ENCODE data around the gene PSMG1. TPM values are rescaled to one million over a fixed set of nuclear protein-coding genes. Genes with fewer than 3 reads are reported as not detected.
A peak's percentile ranks its signal among the peaks of the same experiment; 100 is the strongest.

PSMG1 gene
- total RNA-seq, 1 donor from 2014 or later, result 85.2 TPM

- no peaks in the 10 kb centered on the region for H3K9me3 Mint-ChIP-seq
- peaks cover 13% of the 10 kb centered on the region for H3K4me1 Mint-ChIP-seq (ENCODE audit: low read depth)
- peaks cover 64% of the 10 kb centered on the region for H3K36me3 Mint-ChIP-seq (ENCODE audit: low read depth)
- H3K4me3 Mint-ChIP-seq (ENCODE audit: low read depth), result no peak overlapping the region
- DNase-seq (ENCODE audit: low spot score), result no peak
- peak overlapping the region; percentile 66 for H3K27ac Mint-ChIP-seq
- intact Hi-C loops (cut with micrococcal nuclease), result no loop called here
- no peaks in the 10 kb centered on the region for H3K27me3 Mint-ChIP-seq (ENCODE audit: low read depth)
These were observed 25.5 kb upstream of the PSMG1 start for GRCh38 chr21:39208624-39209333.

DNA sequence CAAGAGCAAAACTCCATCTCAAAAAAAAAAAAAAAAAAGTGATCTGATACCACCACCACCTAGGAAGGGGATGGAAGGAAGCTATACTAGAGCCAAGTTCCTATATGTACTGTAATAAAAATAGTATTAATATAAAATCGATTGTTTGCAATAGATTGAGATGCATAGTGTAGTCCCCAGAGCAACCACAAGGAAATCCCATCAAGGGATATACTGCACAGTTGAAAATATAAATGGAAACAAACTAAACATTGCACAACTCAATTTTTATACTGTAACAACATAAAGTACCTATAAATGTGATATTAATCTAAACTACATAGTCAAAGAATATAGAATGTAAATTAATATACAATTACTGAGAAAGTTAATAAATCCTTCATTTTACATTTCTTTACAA lies 20.9 kb upstream of the PSMG1 start:
- H3K36me3 Mint-ChIP-seq (ENCODE audit: low read depth), result peaks cover 56% of the 10 kb centered on the region
- no peak overlapping the region for H3K4me3 Mint-ChIP-seq (ENCODE audit: low read depth)
- DNase-seq (ENCODE audit: low spot score), result no peak
- no peaks in the 10 kb centered on the region for H3K9me3 Mint-ChIP-seq
- peaks cover 7% of the 10 kb centered on the region for H3K4me1 Mint-ChIP-seq (ENCODE audit: low read depth)
- no peak overlapping the region for H3K27ac Mint-ChIP-seq
- intact Hi-C loops (cut with micrococcal nuclease), result no loop called here
- no peaks in the 10 kb centered on the region for H3K27me3 Mint-ChIP-seq (ENCODE audit: low read depth)

DNA sequence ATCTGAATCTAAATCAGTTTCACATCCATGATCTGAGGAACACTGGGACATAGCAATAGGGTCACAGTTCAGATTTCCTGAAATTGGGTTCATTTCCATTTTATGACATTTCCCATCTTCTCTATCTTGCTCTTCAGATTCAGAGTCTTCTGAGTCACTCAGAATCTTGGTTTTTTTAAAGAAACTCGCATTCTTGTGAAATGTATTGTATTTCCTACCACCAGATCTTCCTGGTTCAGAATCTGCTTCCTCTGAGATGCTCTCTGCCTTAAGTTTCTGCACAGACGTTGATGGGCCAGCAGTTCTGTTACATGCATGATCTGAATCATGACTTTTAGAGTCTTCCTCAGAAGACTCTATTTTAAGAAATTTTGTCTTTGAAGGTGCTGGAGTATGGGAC lies 15.5 kb upstream of the PSMG1 start:
- DNase-seq (ENCODE audit: low spot score), result no peak
- H3K36me3 Mint-ChIP-seq (ENCODE audit: low read depth), result peaks cover 72% of the 10 kb centered on the region
- no peak overlapping the region for H3K27ac Mint-ChIP-seq
- H3K4me3 Mint-ChIP-seq (ENCODE audit: low read depth), result no peak overlapping the region
- H3K27me3 Mint-ChIP-seq (ENCODE audit: low read depth), result no peaks in the 10 kb centered on the region
- intact Hi-C loops (cut with micrococcal nuclease), result no loop called here
- H3K4me1 Mint-ChIP-seq (ENCODE audit: low read depth), result peaks cover 37% of the 10 kb centered on the region
- H3K9me3 Mint-ChIP-seq, result no peaks in the 10 kb centered on the region

GRCh38 chr21:39197448-39198233 lies 14.4 kb upstream of the PSMG1 start:
- Mint-ChIP-seq H3K36me3 (ENCODE audit: low read depth) (peaks cover 69% of the 10 kb centered on the region), H3K27me3 (ENCODE audit: low read depth) (no peaks in the 10 kb centered on the region), H3K4me1 (ENCODE audit: low read depth) (peaks cover 37% of the 10 kb centered on the region), H3K4me3 (ENCODE audit: low read depth) (no peak overlapping the region), H3K27ac (no peak overlapping the region), H3K9me3 (no peaks in the 10 kb centered on the region)
- intact Hi-C loops (cut with micrococcal nuclease), result no loop called here
- no peak for DNase-seq (ENCODE audit: low spot score)

DNA sequence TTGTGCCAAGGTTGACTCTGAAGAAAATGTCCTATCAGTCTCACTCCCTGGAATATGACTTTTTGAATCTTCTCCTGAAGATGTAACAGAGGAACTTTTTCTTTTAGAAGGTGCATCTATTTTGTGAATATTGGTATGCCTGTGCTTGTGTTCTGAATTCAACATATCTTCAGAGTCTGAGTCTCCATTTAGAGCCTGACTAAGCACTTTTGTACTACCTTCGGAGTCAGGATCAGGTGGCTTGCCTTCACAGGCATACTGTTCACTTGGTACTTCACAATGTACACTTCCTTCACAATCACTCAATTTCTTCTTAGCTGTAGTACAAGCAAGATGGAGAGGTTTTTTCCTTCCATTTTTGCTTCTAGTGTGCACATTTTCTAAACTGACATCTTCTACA lies 13.6 kb upstream of the PSMG1 start:
- Mint-ChIP-seq H3K4me1 (ENCODE audit: low read depth) (peaks cover 37% of the 10 kb centered on the region), H3K36me3 (ENCODE audit: low read depth) (peaks cover 72% of the 10 kb centered on the region), H3K4me3 (ENCODE audit: low read depth) (no peak overlapping the region), H3K27me3 (ENCODE audit: low read depth) (no peaks in the 10 kb centered on the region), H3K9me3 (no peaks in the 10 kb centered on the region), H3K27ac (peak overlapping the region; percentile 56)
- DNase-seq (ENCODE audit: low spot score), result no peak
- intact Hi-C loops (cut with micrococcal nuclease), result no loop called here

DNA sequence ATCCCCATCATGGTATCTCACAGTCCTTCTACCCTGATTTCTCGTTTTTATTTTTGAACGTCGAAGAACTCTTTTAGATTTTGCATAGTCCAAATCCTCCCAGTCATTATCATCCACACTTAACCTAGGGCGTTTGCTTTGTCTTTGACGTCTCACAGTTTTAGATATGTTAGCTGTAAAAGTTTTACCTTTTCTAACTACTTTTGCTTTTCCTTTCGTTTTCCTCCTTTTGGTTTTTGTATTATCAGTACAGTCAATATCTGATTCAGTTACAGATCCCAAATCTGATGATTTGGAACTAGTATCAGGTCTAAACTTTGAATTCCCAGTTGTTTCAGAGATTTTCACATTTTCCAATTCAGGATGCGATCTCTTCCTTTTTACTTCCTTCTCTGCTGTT lies 13.1 kb upstream of the PSMG1 start:
- H3K27ac Mint-ChIP-seq, result peak overlapping the region; percentile 56
- H3K36me3 Mint-ChIP-seq (ENCODE audit: low read depth), result peaks cover 70% of the 10 kb centered on the region
- H3K9me3 Mint-ChIP-seq, result no peaks in the 10 kb centered on the region
- H3K4me3 Mint-ChIP-seq (ENCODE audit: low read depth), result peak overlapping the region; percentile 27
- peaks cover 37% of the 10 kb centered on the region for H3K4me1 Mint-ChIP-seq (ENCODE audit: low read depth)
- intact Hi-C loops (cut with micrococcal nuclease), result no loop called here
- no peaks in the 10 kb centered on the region for H3K27me3 Mint-ChIP-seq (ENCODE audit: low read depth)
- no peak for DNase-seq (ENCODE audit: low spot score)

DNA sequence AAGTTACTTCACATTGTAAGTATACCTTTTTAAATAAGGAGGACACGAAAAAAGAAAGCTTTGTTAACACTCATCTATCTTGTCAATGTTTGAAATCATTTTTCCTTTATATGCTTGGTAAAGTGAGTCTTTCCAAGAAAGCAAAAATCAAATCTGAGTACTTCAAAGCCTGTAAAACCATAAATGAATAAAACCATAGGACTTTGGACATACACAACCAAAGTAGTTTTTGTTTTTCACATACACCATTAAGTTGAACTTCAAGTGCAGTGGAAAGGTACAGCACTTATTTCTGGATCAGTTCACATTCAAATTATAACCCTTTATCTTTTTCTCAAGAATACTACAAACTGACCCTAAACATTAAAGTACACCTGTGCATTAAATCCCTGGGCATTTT lies 10.1 kb upstream of the PSMG1 start:
- Mint-ChIP-seq H3K27ac (no peak overlapping the region), H3K4me3 (ENCODE audit: low read depth) (no peak overlapping the region), H3K9me3 (no peaks in the 10 kb centered on the region), H3K36me3 (ENCODE audit: low read depth) (peaks cover 70% of the 10 kb centered on the region), H3K27me3 (ENCODE audit: low read depth) (no peaks in the 10 kb centered on the region), H3K4me1 (ENCODE audit: low read depth) (peaks cover 50% of the 10 kb centered on the region)
- DNase-seq (ENCODE audit: low spot score), result no peak
- intact Hi-C loops (cut with micrococcal nuclease), result no loop called here

GRCh38 chr21:39189857-39190604 lies 6.8 kb upstream of the PSMG1 start:
- H3K4me3 Mint-ChIP-seq (ENCODE audit: low read depth), result no peak overlapping the region
- no peaks in the 10 kb centered on the region for H3K27me3 Mint-ChIP-seq (ENCODE audit: low read depth)
- intact Hi-C loops (cut with micrococcal nuclease), result loop anchor here (5.0 to 10.0 kb wide), 3 partner anchors 32 to 355 kb away; no protein-coding TSS in a partner anchor
- H3K27ac Mint-ChIP-seq, result no peak overlapping the region
- no peaks in the 10 kb centered on the region for H3K9me3 Mint-ChIP-seq
- DNase-seq (ENCODE audit: low spot score), result no peak
- H3K36me3 Mint-ChIP-seq (ENCODE audit: low read depth), result peaks cover 50% of the 10 kb centered on the region
- H3K4me1 Mint-ChIP-seq (ENCODE audit: low read depth), result peaks cover 50% of the 10 kb centered on the region

DNA sequence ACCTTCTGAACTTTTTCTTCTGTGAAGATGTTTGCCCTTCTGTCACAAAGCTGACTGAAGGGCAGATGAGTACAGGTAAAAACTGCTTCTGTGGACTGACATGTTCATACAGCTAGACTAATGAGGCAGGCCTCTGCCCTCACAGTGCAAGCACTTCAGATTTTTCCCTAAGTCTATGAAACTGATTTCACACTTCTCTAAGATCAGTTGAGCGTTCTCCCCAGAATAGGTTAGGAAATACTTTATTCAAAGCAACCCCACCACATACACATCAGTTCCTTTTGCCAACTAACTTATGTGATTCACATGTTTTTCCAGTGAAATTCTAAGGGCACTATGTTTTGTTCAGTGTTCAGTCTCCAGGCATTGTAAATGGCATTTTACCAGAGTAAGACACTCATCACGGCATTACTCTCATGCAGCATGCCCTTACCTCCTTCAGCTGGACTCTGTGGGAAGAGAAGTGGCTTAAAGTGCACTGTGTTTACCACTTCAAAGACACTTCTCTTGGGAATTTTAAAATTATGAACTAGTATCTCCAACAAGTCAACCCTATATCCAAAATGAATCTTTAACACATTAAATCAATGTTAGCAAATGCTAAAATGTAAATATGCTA lies 5.4 kb upstream of the PSMG1 start:
- Mint-ChIP-seq H3K27me3 (ENCODE audit: low read depth) (no peaks in the 10 kb centered on the region), H3K9me3 (no peaks in the 10 kb centered on the region), H3K4me3 (ENCODE audit: low read depth) (no peak overlapping the region), H3K4me1 (ENCODE audit: low read depth) (peaks cover 51% of the 10 kb centered on the region), H3K27ac (peak overlapping the region; percentile 7), H3K36me3 (ENCODE audit: low read depth) (peaks cover 39% of the 10 kb centered on the region)
- intact Hi-C loops (cut with micrococcal nuclease), result loop anchor here (5.0 to 10.0 kb wide), 3 partner anchors 34 to 354 kb away; no protein-coding TSS in a partner anchor
- no peak for DNase-seq (ENCODE audit: low spot score)

- H3K4me3 Mint-ChIP-seq (ENCODE audit: low read depth), result no peak overlapping the region
- H3K27ac Mint-ChIP-seq, result no peak overlapping the region
- intact Hi-C loops (cut with micrococcal nuclease), result loop anchor here (5.0 to 10.0 kb wide), 3 partner anchors 35 to 352 kb away; no protein-coding TSS in a partner anchor
- no peaks in the 10 kb centered on the region for H3K9me3 Mint-ChIP-seq
- DNase-seq (ENCODE audit: low spot score), result no peak
- H3K4me1 Mint-ChIP-seq (ENCODE audit: low read depth), result peaks cover 54% of the 10 kb centered on the region
- no peaks in the 10 kb centered on the region for H3K27me3 Mint-ChIP-seq (ENCODE audit: low read depth)
- H3K36me3 Mint-ChIP-seq (ENCODE audit: low read depth), result peaks cover 29% of the 10 kb centered on the region
These were observed 3.9 kb upstream of the PSMG1 start for GRCh38 chr21:39187141-39187540.

DNA sequence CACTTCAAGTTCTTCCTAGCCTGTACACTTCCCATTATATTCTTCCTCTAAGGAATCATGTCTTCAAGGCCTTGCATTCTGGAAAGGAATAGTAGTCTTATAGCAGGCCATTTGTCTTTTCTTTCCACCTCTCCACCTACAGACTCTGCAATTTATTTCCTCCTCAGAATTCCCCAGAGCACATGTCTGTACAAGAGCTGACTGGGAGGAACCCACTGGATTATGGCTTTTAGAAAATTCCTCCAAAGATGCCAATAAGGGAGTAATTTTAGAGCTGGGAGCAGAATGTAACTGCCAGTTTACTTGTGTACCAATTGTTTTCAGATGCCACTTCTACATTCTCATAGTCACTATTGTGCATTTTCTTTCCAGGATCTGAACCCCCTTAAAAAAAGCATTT lies 3.4 kb upstream of the PSMG1 start:
- Mint-ChIP-seq H3K4me1 (ENCODE audit: low read depth) (peaks cover 59% of the 10 kb centered on the region), H3K36me3 (ENCODE audit: low read depth) (peaks cover 26% of the 10 kb centered on the region), H3K27me3 (ENCODE audit: low read depth) (no peaks in the 10 kb centered on the region), H3K27ac (no peak overlapping the region), H3K4me3 (ENCODE audit: low read depth) (no peak overlapping the region), H3K9me3 (no peaks in the 10 kb centered on the region)
- no peak for DNase-seq (ENCODE audit: low spot score)
- intact Hi-C loops (cut with micrococcal nuclease), result loop anchor here (5.0 to 10.0 kb wide), 3 partner anchors 36 to 352 kb away; no protein-coding TSS in a partner anchor

- no peak for DNase-seq (ENCODE audit: low spot score)
- Mint-ChIP-seq H3K27me3 (ENCODE audit: low read depth) (no peaks in the 10 kb centered on the region), H3K4me1 (ENCODE audit: low read depth) (peaks cover 59% of the 10 kb centered on the region), H3K27ac (no peak overlapping the region), H3K36me3 (ENCODE audit: low read depth) (peaks cover 26% of the 10 kb centered on the region), H3K9me3 (no peaks in the 10 kb centered on the region), H3K4me3 (ENCODE audit: low read depth) (peak overlapping the region; percentile 99)
- intact Hi-C loops (cut with micrococcal nuclease), result loop anchor here (5.0 to 10.0 kb wide), 3 partner anchors 37 to 350 kb away; no protein-coding TSS in a partner anchor
These were observed 1.9 kb upstream of the PSMG1 start for GRCh38 chr21:39185157-39185556.
